ENCODE results near the gene LOXL3.

The LOXL3 gene

GRCh38 chr2:74504591-74504990 is 49.2 kb downstream of the LOXL3 start:
- no peak for DNase-seq

- DNase-seq: no peak
Measured at GRCh38 chr2:74503506-74504475, 50.0 kb downstream of the LOXL3 start.

- peak; percentile 18 for DNase-seq
Measured at GRCh38 chr2:74502720-74503505, 50.8 kb downstream of the LOXL3 start.

DNA sequence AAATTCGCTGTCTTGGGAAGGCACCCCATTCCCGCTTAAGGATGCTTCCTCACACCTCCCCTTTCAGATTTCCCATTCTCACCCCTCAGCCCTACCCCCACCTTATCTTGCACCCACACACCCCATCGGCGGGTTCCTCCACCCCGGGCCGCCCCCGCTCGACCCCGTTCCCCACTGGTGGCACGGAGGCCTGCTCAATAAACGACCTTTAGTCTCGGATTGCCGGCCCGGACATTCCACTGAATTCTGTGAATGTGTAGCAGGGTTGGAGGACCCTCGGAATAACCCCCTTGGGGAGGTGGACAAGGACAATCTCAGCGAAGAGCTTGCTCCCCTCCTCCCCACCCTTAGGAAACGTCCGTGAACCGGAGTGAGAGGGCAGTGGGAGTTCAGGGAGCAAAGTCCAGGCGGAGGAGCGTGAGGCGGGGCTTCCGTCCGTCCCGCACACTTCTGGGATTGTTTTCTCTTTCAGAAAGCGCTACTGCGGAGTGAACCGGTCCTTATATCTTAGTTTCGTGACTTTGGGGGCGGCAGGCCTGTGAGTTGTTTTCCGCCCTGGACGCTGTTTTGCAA is 51.5 kb downstream of the LOXL3 start:
- no peak for DNase-seq

GRCh38 chr2:74501335-74502071 is 52.2 kb downstream of the LOXL3 start:
- DNase-seq: no peak

DNA sequence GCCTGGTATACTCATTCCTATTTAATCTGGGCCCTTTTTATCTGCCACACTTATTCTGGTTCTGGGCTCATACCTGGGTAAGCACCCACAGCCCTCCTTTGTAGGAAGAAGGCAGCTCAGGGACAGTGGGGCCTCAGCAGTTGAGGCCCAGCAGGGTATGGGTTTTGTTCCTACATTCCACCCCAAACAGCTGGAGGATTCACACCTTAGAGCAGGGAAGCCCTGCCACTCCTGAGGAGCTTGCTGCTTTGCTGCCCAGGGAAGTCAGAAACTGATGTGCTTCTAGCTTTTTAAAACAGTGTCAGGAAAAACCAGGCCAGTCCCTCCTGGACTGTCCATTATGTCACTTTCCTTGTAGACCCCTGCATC is 53.2 kb downstream of the LOXL3 start:
- DNase-seq: no peak

- DNase-seq: no peak
Measured at GRCh38 chr2:74499940-74500577, 53.7 kb downstream of the LOXL3 start.

- DNase-seq: peak; percentile 30
Measured at GRCh38 chr2:74499267-74499939, 54.3 kb downstream of the LOXL3 start, which contains the start of gene LBX2. Gene LBX2 (minus strand): TSS chr2:74499603. CDS start chr2:74499537, 66 bp downstream.

DNA sequence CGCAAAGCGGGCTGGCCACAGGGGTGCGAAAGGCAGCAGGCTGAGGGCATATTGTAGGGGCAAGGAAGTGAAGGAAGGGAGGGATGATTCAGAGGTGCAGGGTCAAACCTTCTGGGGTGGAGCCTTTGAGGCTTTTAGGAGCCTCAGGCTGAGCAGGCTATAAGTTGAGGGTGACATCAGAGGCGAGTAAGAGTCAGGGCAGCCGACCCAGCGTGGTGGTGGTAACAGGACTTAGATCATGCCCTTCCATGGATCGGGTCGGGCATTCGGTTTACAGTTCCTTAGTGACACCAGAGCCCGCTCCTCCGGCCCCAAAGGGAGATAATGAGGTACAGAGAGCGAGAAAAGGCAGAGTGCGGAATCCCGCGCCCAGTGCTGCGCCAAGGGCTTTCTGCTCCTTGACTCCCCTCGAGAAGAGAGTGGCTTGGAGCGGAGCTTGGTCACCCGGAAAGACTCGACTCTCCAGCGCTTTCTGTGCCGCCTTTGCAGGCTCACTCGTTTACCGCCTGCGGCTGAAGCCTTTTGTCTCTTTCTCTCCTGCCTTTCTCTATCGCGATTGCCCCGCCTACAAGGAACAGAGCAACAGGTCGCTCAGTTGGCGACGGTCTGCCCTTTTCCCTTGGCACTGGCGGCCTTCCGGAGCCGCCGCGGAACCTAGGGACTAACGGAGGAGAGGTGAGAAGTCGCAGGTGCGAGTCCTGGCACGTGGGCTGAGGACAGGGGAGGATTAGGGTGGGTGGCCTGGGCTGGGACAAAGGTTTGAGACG is 55.1 kb downstream of the LOXL3 start:
- DNase-seq: no peak

GRCh38 chr2:74497777-74498499 is 55.8 kb downstream of the LOXL3 start:
- DNase-seq: no peak

GRCh38 chr2:74496997-74497776 is 56.6 kb downstream of the LOXL3 start:
- DNase-seq: no peak

DNA sequence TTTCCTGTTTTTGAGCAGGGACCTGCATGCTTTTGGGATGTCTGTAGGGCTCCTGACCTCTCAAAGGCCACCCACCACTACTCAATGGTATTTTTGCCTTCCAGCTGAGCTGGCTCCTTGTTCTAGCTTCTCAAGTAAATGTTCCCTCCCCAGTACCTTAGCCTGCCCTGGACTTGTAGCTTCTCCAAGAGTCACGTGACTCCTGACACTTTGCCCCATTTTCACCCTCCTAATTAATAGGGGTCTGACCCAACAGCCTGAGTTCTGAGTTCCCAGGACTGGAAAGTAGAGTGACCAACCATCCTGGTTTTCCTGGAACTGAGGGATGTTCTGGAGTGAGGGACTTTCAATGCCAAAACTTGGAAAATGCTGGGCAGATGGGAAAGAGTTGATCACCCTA is 58.3 kb downstream of the LOXL3 start:
- DNase-seq: no peak

DNA sequence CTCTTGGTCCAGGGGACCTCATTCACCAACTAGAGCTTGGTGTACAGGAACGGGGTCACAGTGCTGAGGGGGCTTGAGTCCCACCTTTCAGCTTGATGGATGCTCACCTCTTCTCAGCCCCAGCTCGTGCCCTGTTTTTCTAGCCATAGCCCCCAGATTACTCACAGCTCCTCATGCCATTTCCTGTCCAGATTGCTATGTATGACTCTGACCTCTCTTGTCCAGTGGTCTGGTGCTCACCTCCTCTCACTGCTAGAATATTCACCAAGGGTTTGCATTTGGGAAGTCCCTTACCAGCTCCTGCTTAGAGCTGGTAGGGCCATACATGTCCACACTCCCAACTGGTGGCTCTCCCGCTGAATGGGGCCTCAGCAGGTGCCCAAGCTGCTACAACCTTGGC is 60.2 kb downstream of the LOXL3 start:
- no peak for DNase-seq

DNA sequence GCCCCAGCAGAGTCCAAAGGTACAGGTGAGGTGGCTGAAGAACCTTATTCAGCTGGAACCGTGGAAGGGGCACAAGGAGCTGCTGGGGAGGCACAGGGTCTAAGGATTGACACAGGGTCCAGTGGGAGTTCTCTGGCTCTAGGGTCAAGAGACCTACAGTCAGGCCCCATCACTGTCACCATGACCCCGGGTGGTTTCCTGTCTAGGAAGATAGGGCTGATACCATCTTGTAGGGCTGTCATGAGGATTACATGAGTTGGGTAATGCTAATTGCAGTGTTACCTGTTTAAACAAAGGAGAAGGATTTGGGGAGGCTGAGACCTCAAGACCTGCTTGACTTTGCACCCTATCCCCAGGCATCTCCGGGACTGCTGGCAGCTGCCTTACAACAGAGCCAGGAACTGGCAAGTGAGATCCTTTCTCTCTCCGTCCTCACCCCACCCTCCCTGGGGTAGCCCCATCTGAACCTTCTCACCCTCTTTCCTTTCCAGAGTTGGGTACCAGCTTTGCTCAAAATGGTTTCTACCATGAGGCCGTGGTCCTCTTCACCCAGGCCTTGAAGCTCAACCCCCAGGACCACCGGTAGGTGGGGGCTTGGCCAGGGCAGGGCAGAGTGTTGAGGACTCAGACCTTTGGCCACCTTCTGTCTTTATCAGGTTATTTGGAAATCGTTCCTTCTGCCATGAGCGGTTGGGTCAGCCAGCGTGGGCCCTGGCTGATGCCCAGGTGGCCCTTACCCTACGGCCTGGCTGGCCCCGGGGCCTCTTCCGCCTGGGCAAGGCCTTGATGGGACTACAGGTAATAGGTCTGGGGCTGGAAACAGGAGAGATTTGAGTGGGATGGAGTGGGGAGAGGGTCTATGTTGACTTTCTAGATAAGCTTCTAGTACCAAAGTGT is 61.8 kb downstream of the LOXL3 start:
- no peak for DNase-seq

GRCh38 chr2:74489906-74490305 is 63.8 kb downstream of the LOXL3 start:
- no peak for DNase-seq

DNA sequence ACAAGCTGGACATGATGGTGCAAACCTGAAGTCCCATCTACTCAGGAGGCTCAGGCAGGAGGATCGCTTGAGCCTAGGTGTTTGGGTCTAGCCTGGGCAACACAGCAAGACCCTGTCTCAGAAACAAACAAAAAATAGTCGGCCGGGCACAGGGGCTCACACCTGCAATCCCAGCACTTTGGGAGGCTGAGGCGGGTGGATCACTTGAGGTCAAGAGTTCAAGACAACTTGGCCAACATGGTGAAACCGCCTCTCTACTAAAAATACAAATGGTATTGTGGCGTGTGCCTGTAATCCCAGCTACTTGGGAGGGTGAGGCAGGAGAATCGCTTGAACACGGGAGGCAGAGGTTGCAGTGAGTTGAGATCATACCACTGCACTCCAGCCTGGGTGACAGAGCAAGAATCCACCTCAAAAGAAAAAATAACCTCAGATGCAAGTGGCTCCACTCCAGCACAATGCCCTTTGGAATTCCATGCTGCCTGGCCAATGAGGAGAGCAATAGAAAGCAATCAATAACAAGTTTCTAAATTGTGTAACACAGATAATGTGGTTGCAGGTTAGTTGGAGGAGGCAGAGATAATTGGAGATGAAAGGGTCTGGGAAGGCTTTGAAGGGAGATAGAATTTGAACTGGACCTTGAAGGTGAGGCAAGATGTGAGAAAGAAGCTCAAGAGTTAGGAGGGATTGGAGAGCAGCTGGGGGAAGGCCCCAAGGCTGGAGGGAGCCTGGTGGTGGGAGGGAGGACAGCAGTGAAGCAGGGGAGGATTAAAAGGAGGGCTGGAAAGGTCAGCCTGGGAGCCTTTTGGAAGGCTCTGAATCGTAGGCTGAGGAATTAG is 64.9 kb downstream of the LOXL3 start:
- no peak for DNase-seq

- DNase-seq: no peak
Measured at GRCh38 chr2:74486141-74486540, 67.6 kb downstream of the LOXL3 start.
